SK-N-MC (cell line): ENCODE data around the gene PTPN21.

ENCODE experiments used
- EZH2 ChIP-seq: fragments of 200-600 bp; sonication (generic); IDR thresholded peaks from one replicate; pipeline ENCODE4 v1.6.1; 2017; ENCODE audit warnings: antibody characterized with exemption
- POLR2AphosphoS5 ChIP-seq: IDR thresholded peaks from 2 replicates; pipeline ENCODE4 v1.6.1; 2012; ENCODE audit warnings: mild to moderate bottlenecking, low read depth, low read length, borderline replicate concordance

DNA sequence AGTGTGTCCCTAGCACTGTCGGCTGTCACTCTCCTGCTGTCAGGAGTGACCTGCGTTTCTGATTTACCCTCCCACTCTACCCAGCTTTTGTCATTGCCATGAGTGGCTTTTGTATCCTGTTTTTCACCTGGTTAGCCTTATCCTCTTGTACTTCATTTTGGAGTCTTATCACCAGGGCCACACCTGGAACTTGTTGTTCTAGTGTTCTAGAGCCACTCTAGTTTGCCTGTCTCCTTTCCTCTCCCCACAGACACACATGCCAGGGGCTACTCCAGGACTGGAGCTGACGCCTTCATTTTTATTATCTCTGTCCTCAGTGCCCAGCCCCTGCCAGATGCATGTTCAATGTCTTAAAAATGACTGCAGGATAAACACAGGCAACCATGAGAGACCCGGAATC lies 42.2 kb upstream of the PTPN21 start:
- no peak for TF ChIP-seq EZH2
- TF ChIP-seq POLR2AphosphoS5, result no peak
